Kidney epithelial cell (primary cell): ENCODE measurements around the gene LMLN. TPM values are rescaled to one million over a fixed set of nuclear protein-coding genes. Genes with fewer than 3 reads are reported as not detected.
"Not testable (repeated sequence)": the region's sequence is repeated elsewhere in the genome, so short reads cannot be mapped to it uniquely, and the experiment has no call there.

Experiments used
- DNase-seq: peaks from one replicate; pipeline ENCODE4 v3.0.0-alpha.2; 2010; ENCODE audit warnings: low read depth
- H3K27me3 ChIP-seq: 2 replicates; pipeline ENCODE4 v1.6.0; 2011; ENCODE audit warnings: low read length; ENCODE audit not compliant: control insufficient read depth, insufficient read depth
- H3K36me3 ChIP-seq: 2 replicates; pipeline ENCODE4 v1.5.1; 2011; ENCODE audit warnings: low read length; ENCODE audit not compliant: control insufficient read depth, insufficient read depth
- H3K4me3 ChIP-seq: 2 replicates; pipeline ENCODE4 v1.5.1; 2011; ENCODE audit warnings: low read depth, mild to moderate bottlenecking, control low read depth, low read length
- total RNA-seq: library from RNA; depleted of rRNA; stranded (reverse); fragments of >200 nt; gene quantifications from 2 replicates; pipeline ENCODE4 v1.2.3, GENCODE V29; 2015
- TF ChIP-seq, protein P1 (sequence below): IDR thresholded peaks from 2 replicates; pipeline ENCODE4 v1.5.1; 2011; ENCODE audit warnings: mild to moderate bottlenecking, moderate library complexity, low read length, control low read depth, inconsistent platforms; ENCODE audit not compliant: insufficient read depth, poor library complexity, severe bottlenecking

Gene LMLN
- total RNA-seq, 1 donor from 2014 or later, result 5.9 TPM

DNA sequence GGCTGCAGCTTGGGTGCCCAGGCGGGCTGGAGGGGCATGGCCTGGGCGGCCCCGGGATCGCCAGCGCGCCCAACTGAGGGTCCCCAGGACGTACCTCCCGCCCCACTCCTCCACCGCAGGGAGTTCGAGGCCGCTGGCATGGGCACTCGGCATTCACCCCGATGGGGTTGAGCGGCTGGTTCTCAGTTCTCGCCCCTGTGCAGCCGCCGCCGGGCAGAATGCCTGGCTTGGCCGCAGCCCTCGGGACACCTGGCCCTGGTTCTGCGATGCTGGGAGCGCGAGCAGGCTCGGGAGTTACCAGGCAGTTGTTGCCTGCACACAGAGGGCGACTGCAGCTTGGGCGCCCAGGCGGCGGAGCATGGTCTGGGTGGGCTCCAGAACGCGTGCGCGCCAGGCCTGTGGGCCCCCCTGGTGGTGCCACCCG is 121.4 kb downstream of the LMLN start:
- Histone ChIP-seq H3K4me3 (peak overlapping the region; percentile 37), H3K36me3 (no peaks in the 10 kb centered on the region), H3K27me3 (peaks cover 15% of the 10 kb centered on the region)
- no peak for DNase-seq
- TF ChIP-seq, protein P1, sequence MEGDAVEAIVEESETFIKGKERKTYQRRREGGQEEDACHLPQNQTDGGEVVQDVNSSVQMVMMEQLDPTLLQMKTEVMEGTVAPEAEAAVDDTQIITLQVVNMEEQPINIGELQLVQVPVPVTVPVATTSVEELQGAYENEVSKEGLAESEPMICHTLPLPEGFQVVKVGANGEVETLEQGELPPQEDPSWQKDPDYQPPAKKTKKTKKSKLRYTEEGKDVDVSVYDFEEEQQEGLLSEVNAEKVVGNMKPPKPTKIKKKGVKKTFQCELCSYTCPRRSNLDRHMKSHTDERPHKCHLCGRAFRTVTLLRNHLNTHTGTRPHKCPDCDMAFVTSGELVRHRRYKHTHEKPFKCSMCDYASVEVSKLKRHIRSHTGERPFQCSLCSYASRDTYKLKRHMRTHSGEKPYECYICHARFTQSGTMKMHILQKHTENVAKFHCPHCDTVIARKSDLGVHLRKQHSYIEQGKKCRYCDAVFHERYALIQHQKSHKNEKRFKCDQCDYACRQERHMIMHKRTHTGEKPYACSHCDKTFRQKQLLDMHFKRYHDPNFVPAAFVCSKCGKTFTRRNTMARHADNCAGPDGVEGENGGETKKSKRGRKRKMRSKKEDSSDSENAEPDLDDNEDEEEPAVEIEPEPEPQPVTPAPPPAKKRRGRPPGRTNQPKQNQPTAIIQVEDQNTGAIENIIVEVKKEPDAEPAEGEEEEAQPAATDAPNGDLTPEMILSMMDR, result no peak

GRCh38 chr3:198082226-198082625 is 122.2 kb downstream of the LMLN start:
- H3K4me3 ChIP-seq, DNase-seq, H3K36me3 ChIP-seq: not testable (repeated sequence)
- H3K27me3 ChIP-seq, result peaks cover 15% of the 10 kb centered on the region

- H3K36me3 ChIP-seq, result no peaks in the 10 kb centered on the region
- H3K27me3 ChIP-seq, result peaks cover 3% of the 10 kb centered on the region
- DNase-seq, result no peak
- TF ChIP-seq, protein P1, result no peak
- no peak overlapping the region for H3K4me3 ChIP-seq
These were observed 128.5 kb downstream of the LMLN start for GRCh38 chr3:198088421-198088955.

GRCh38 chr3:198090795-198091332 is 130.8 kb downstream of the LMLN start:
- TF ChIP-seq, protein P1, result no peak
- Histone ChIP-seq H3K27me3 (peaks cover 3% of the 10 kb centered on the region), H3K4me3 (no peak overlapping the region), H3K36me3 (no peaks in the 10 kb centered on the region)
- no peak for DNase-seq

GRCh38 chr3:198092276-198092675 is 132.3 kb downstream of the LMLN start:
- no peak for DNase-seq
- TF ChIP-seq, protein P1, result no peak
- Histone ChIP-seq H3K36me3 (no peaks in the 10 kb centered on the region), H3K4me3 (no peak overlapping the region), H3K27me3 (peaks cover 3% of the 10 kb centered on the region)

DNA sequence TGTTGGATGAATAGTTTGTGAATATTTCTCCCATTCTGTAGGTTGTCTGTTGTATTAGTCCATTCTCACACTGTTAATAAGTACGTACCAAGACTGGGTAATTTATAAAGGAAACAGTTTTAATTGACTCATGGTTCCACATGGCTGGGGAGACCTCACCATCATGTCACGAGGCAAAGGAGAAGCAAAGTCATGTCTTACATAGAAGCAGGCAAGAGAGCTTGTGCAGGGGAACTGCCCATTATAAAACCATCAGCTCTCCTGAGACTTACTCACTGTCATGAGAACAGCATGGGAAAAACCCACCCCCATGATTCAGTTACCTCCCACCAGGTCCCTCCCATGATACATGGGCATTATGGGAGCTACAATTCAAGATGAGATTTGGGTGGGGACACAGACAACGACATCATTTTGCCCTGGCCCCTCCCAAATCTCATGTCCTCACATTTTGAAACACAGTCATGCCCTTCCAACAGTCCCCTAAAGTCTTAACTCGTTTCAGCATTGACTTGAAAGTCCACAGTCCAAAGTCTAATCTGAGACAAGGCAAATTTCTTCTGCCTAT is 133.2 kb downstream of the LMLN start:
- no peak for DNase-seq
- H3K36me3 ChIP-seq, result no peaks in the 10 kb centered on the region
- no peaks in the 10 kb centered on the region for H3K27me3 ChIP-seq
- TF ChIP-seq, protein P1, result no peak
- H3K4me3 ChIP-seq, result no peak overlapping the region

Other genes starting within 250 kb of the LMLN start
- 31.1 and 47.3 TPM in 2 replicates for gene RUBCN, start 223.3 kb upstream of the LMLN start, total RNA-seq
- gene FYTTD1, start 210.3 kb upstream of the LMLN start, total RNA-seq, result 24.5 and 30.9 TPM in 2 replicates
- 22.8 and 27.5 TPM in 2 replicates for gene LRCH3, start 169.0 kb upstream of the LMLN start, total RNA-seq
- 988 and 1,140 TPM in 2 replicates for gene RPL35A, start 10.0 kb upstream of the LMLN start, total RNA-seq